ENCODE data around the gene ANAPC16. TPM values are rescaled to one million over a fixed set of nuclear protein-coding genes. Genes with fewer than 3 reads are reported as not detected.
"Not testable (repeated sequence)": the region's sequence is repeated elsewhere in the genome, so short reads cannot be mapped to it uniquely, and the experiment has no call there.

The ANAPC16 gene
- total RNA-seq, 1 donor from 2014 or later = 43.3 TPM

DNA sequence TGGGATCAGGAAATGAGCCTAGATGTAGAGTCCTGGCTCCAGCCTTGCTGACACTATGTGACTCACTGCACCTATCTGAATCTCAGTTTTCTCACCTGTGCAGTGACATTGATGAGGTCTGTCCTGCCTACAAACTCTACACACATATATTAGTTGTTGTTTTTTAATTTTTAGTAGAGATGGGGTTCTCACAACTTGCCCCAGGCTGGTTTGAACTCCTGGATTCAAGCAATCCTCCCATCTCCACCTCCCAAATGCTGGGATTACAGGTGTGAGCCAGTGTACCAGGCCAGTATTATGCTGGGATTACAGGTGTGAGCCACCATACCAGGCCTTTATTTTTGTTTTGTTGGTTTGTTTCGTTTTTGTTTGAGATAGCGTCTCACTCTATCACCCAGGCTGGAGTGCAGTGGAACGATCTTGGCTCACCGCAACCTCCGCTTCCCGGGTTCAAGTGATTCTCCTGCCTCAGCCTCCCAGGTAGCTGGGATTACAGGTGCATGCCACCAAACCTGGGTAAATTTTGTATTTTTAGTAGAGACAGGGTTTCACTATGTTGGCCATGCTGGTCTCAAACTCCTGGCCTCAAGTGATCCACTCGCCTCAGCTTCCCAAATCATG lies 46.1 kb downstream of the ANAPC16 start:
- DNase-seq (ENCODE audit: low read depth in 2 of 2) = no peak

DNA sequence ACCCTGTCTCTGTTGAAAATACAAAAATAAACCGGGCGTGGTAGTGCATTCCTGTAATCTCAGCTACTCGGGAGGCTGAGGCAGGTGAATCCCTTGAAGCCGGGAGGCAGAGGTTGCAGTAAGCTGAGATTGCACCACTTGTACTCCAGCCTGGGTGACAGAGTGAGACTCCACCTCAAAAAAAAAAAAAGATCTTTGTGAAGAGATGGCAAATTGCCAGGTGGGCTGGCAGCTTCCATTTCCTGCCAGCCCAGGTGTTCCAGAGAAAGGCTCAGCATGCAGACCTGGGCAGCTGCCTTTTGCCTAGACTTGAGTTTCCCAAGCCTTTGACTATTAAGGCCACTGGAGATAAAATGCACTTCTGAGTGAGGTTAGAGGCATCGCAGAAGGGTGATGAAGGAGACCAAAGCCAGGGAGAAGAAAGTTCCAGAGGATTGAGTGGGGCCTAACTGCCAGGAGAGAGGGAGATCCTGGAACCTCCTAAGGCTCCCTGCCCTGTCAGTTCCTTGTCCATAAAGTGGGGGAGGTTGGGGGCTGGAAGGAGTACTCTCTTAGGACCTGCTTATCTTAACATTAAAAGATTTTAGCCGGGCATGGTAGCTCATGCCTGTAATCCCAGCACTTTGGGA lies 47.9 kb downstream of the ANAPC16 start:
- peak in 1 of 2 donors; percentile 63 for DNase-seq (ENCODE audit: low read depth in 2 of 2)

DNA sequence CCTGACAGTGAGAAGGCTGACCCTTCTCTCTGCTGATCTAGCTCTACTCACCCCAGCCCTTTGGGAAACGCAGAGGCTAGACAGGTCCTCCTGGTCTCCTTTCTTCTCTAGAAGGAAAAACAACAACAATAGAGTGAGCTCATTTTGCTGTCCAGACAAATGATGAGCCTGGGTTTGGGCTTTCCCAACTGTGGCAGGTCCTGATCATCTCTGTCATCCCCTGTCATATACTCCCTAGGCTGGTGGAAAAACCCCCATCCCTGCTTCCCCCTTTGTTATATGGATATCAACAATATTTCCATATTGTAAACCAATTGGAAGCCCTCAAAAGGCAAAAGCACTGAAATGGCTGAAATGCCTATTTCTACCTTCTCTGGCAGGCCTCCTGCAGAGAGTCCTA lies 48.7 kb downstream of the ANAPC16 start:
- no peak for DNase-seq (ENCODE audit: low read depth in 2 of 2)

DNA sequence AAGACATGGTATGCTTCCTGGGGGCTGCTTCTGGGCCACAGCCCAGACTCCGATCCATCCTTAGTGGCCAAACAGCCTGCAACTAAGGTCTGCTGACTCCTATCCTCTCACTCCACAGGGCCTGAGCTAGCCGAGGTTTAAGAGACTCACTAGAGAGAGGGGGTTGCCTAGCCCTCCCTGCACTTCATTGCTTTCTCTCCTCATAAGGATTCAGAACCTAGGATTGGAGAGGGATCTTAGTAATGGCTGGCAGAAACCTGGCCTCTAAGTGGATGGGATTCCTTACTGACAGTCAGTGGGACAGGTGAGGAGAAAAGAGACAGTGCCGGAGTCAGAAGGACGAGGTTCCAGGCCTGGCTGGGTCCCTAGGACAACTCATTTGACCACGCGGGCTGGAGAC lies 49.7 kb downstream of the ANAPC16 start:
- no peak for DNase-seq (ENCODE audit: low read depth in 2 of 2)

DNA sequence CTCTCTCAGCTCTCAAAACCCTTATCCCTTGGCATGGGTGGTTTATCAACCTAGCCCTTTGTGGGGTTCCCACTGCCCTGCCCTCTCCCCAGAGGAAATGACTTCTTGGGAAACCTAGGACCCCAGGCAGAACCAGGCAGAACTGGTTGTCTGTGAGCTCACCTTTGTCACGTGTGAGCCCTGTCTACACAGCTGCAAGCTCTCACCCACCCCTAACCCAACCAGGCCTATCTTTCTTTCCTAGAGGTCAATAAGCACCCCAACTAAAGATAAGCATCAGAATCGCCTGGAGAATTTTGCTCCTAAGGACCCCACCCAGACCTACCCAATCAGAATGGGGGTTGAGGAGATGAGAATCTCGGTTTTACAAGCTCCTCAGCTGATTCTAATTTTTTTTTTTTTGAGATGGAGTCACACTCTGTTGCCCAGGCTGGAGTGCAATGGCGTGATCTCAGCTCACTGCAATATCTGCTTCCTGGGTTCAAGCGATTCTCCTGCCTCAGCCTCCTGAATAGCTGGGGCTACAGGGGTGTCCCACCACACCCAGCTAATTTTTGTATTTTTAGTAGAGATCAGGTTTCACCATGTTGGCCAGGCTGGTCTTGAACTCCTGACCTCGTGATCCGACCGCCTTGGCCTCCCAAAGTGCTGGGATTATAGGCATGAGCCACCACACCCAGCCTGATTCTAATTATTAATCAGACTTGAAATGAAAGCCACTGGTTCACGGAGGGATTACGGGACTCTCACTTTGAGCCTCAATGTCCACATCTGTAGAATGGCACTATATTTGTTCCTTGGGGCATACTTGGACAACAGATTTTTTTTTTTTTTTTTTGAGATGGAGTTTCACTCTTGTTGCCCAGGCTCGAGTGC lies 50.4 kb downstream of the ANAPC16 start:
- DNase-seq (ENCODE audit: low read depth in 2 of 2) = no peak

DNA sequence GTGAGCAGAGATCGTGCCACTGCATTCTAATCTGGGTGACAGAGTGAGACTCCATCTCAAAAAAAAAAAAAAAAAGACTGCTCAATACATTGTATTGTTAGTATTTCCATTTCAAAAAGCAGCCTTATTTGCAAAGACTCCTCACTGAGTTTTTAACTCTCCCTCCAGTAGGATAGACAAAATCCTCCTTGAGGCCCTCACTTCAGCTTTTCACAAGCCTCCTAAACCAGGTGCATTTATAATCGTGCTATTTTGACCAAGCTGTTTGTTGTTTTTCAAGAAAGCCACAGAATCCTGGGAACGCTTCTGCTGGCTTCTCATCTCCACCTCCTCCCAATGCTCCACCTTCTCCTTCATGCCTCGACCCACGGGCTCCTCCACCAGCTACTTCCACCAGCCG lies 51.6 kb downstream of the ANAPC16 start:
- DNase-seq (ENCODE audit: low read depth in 2 of 2) = no peak

DNA sequence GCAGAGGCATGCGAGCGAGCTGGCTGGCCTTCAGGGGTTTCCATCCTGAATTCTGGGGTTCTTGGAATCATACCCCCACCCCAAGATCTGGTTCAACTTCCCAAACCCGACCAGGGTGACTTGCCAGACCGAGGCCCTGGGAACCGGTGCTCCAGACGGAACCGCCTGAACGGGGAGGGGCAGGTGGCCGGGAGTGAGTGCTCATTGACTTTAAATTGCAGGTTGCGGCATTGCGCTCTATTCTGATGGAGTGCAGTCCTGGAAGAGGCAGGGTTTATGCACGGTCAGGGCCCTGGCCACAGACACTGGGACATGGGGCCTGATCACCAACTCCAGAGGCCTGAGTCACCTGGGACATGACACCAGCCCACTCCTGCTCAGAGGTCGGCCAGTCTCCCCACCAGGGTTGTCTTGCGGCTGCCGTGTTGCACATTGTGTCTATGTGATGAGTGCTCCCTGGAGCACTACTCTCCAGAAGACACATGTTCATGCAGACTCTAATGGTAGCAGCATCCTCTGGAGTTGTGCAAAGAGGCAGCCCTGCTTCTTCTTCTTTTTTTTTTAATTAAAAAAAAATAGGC lies 52.1 kb downstream of the ANAPC16 start:
- no peak for DNase-seq (ENCODE audit: low read depth in 2 of 2)

DNA sequence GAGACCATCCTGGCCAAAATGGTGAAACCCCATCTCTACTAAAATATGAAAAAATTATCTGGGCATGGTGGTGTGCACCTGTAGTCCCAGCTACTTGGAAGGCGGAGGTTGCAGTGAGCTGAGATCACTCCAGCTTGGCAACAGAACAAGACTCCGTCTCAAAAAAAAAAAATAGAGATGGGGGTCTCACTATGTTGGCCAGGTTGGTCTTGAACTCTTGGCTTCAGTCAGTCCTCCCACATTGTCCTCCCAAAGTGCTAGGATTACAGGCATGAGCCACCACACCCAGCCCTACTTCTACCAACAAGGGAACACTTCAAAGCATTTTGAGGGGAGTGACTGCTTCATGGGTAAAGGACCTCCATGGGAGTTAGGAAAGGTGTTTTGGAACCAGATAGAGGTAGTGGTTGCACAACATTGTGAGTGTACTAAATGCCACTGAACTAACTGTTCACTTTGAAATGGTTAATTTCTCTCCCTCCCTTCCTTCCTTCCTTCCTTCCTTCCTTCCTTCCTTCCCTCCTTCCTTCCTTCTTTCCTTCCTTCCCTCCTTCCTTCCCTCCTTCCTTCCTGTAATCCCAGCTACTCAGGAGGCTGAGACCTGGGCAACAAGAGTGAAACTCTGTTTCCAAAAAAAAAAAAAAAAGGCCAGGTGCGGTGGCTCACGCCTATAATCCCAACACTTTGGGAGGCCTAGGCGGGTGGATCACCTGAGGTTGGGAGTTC lies 52.8 kb downstream of the ANAPC16 start:
- not testable (repeated sequence) for DNase-seq (ENCODE audit: low read depth in 2 of 2)

DNA sequence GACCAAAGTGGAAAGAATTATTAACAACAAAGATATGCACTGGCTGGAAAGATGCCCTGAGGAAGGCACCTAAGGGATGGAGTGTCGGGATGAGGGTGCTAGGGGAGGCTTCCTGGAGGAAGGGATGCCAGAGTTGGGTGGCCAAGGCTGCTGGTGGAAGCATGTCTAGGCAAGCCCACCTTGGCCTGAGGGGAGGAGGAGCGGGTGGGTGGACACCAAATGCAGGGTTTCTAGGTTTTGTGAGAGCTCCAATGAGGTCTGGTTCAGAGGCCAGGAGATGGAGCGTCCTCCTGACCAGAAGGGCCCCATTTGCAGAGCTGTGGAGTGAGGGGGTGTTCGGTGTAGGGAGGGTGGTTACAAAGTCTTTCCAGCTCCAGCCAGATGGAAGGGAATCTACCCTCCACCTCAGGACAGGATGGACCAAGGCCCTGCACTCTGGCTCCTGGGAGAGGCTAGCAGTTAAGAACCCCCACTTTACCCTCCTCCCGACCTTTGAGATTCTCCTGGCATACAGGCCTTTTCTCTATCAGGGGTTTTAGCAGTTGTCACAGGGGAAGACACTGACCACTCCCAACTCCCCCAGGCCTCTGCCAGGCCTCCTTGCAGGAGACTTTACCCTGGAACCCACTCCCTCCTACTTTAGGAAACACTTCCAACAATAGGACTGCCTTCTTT lies 54.9 kb downstream of the ANAPC16 start:
- DNase-seq (ENCODE audit: low read depth in 2 of 2) = no peak

DNA sequence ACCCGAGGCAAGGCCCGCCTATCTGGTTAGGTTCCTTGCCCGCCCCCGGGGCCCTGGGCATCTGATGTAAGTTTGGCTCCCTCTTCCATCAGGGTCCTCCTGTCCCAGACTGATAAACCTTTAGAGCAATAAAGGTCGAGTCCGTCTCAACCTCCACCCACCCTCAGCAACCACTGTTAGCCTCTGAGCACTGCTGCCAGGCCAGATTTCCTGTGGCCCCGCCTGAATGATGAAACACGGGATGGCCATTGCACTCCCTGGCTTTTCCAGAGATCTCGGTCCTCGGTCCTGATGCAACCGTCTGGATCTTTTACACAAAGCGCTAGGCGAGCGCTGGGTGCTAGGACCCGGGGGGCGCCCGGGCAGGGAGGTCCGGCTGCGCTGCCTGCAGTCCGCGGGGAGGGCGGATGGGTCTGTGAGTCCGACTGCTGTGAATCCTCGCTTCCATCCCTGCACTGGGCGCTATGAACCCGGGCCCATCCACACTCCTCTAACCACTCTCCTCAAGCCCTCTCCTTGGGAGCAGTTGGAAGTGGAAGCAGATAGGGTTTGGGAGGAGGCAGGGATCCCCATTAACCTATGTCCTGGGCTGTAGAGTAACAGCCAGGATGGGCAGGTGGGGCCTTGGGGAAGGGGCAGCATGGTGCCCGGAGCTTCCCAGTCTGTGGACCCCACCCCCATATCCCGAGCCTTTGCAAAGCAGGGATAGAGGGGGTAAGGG lies 57.0 kb downstream of the ANAPC16 start:
- DNase-seq (ENCODE audit: low read depth in 2 of 2) = peak; percentile 69 to 93

DNA sequence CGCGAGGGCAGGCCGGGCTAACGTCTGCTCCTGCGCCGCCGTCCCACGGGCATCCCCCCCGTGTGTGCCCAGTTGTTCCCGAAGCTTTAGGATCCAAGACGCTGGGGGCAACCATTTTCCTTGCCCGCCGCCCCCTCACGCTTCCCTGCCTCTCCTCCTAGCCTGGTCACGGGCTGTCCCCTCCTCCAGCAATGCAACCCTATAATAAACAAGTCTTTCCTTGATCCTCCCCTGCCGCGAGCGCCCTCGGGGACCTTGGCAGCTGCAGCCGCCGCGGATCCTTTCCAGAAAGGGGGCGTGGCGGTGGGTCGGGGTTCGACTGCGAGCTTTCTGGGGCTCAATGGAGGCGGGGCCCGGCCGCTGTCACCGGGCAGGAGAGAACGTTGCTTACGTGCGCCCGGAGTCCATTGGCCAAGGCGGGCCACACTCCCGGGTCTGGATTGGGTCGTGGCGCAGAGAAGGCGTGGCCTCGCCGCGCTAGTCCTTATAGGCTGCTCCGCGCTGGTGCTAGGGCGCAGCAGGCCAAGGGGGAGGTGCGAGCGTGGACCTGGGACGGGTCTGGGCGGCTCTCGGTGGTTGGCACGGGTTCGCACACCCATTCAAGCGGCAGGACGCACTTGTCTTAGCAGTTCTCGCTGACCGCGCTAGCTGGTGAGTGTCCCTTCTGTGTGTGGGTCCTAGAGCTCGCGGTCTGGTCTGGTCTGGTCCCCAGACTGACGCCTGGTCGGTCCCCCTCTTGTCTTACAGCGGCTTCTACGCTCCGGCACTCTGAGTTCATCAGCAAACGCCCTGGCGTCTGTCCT lies 57.8 kb downstream of the ANAPC16 start, which contains the start of gene DDIT4:
DDIT4 (plus strand) TSS at position 515 of the 803 bp plus-strand sequence. CDS start 293 bp downstream, outside the sequence.
- DNase-seq (ENCODE audit: low read depth in 2 of 2) = peak; percentile 93 to 99

DNA sequence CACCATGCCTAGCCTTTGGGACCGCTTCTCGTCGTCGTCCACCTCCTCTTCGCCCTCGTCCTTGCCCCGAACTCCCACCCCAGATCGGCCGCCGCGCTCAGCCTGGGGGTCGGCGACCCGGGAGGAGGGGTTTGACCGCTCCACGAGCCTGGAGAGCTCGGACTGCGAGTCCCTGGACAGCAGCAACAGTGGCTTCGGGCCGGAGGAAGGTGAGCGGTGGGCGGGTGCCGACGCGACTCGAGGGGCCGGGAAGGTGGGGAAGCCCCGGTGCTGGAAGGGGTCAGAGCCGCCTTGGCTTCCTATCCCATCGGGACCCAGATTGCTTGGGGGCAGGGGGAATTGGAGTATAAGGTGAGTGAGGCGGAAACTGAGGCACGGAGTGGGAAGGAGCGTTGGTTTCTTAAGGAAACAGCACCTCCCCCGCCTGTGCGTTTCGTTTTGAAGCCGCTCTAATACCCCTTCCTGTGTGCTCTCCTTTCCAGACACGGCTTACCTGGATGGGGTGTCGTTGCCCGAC lies 58.5 kb downstream of the ANAPC16 start:
- no peak for DNase-seq (ENCODE audit: low read depth in 2 of 2)

DNA sequence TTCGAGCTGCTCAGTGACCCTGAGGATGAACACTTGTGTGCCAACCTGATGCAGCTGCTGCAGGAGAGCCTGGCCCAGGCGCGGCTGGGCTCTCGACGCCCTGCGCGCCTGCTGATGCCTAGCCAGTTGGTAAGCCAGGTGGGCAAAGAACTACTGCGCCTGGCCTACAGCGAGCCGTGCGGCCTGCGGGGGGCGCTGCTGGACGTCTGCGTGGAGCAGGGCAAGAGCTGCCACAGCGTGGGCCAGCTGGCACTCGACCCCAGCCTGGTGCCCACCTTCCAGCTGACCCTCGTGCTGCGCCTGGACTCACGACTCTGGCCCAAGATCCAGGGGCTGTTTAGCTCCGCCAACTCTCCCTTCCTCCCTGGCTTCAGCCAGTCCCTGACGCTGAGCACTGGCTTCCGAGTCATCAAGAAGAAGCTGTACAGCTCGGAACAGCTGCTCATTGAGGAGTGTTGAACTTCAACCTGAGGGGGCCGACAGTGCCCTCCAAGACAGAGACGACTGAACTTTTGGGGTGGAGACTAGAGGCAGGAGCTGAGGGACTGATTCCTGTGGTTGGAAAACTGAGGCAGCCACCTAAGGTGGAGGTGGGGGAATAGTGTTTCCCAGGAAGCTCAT lies 59.0 kb downstream of the ANAPC16 start:
- DNase-seq (ENCODE audit: low read depth in 2 of 2) = peak in 1 of 2 donors; percentile 82

DNA sequence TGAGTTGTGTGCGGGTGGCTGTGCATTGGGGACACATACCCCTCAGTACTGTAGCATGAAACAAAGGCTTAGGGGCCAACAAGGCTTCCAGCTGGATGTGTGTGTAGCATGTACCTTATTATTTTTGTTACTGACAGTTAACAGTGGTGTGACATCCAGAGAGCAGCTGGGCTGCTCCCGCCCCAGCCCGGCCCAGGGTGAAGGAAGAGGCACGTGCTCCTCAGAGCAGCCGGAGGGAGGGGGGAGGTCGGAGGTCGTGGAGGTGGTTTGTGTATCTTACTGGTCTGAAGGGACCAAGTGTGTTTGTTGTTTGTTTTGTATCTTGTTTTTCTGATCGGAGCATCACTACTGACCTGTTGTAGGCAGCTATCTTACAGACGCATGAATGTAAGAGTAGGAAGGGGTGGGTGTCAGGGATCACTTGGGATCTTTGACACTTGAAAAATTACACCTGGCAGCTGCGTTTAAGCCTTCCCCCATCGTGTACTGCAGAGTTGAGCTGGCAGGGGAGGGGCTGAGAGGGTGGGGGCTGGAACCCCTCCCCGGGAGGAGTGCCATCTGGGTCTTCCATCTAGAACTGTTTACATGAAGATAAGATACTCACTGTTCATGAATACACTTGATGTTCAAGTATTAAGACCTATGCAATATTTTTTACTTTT lies 59.7 kb downstream of the ANAPC16 start:
- DNase-seq (ENCODE audit: low read depth in 2 of 2) = no peak

DNA sequence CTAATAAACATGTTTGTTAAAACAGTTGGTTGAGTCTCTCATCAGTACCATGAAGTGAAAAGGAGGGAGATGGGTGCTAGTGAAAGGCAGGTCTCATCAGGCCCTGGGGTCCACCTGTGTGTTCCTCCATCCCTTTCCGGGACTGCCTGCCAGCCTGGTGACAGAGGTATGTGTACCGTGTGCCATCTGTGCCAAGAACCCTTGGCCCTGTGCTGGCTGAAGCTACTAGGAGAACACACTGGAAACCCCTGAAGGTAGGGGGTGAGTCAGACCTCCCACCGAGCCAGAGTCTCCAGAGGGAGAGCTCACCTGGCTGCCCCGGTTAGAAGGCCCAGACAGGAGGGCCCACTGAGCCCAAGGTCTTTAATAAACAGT lies 60.2 kb downstream of the ANAPC16 start:
- peak in 1 of 2 donors; percentile 36 for DNase-seq (ENCODE audit: low read depth in 2 of 2)

DNA sequence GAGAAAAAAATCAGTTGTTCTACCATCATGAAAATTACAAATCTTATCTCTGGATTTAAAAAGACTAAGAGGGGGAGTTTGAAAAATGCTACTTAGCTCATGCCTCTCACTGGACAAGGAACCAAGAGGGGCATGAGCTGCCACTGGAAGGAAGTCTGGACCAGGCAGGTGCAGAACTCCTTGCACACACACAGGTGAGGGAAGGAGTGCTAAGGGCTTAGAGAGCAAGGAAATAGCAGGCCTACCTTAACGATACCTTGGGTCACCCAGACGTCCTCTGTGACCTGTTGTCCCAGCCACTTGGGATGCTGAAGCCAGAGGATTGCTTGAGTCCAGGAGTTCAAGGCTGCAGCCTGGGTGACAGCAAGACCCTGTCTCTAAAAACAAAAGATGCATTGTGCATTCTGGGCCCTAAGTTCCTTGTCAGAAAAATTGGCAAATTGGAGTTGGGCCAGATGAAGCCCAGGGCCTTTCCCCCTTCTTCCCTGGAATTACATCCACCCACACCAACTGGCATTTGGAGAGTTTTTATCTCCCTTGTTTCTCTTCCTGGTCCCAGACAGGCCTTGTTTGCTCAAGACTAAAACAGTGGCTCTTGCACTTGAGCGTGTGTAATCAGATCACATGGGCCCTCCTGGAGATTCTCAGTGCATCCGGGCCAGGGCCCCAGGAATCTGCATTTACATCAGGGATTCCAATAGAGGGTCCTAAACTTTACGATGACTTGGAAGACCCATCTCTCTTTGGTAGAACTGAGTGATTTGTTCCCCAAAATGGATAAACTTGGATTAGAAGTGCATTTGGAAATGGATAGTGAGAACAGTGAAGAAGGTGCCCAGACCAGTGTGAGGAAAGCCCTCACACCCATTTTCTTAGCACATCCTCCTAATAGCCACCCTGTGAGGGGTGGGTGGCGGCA lies 60.9 kb downstream of the ANAPC16 start:
- no peak for DNase-seq (ENCODE audit: low read depth in 2 of 2)

Measured in dermis microvascular lymphatic vessel endothelial cell (primary cell).